Large intestine (tissue), 3 donors: ENCODE data around the gene CATSPERD. TPM values are rescaled to one million over a fixed set of nuclear protein-coding genes. Genes with fewer than 3 reads are reported as not detected.
"Not testable (repeated sequence)": the region's sequence is repeated elsewhere in the genome, so short reads cannot be mapped to it uniquely, and the experiment has no call there.

Experiments used
- DNase-seq, 2 donors: peaks; one replicate each; pipeline versions ENCODE4 v3.0.0 to v3.0.0-alpha.2; 2013
- H3K27ac ChIP-seq: one replicate; pipeline ENCODE4 v1.5.1; 2013; ENCODE audit warnings: low read length
- H3K27me3 ChIP-seq: 2 replicates; pipeline ENCODE4 v1.6.1; 2013; ENCODE audit warnings: low read length; ENCODE audit not compliant: control insufficient read depth, insufficient read depth
- H3K36me3 ChIP-seq: 2 replicates; pipeline ENCODE4 v1.6.1; 2013; ENCODE audit warnings: low read length; ENCODE audit not compliant: control insufficient read depth, insufficient read depth
- H3K4me1 ChIP-seq: one replicate; pipeline ENCODE4 v1.6.1; 2013; ENCODE audit warnings: low read length; ENCODE audit not compliant: control insufficient read depth, insufficient read depth
- H3K4me3 ChIP-seq: one replicate; pipeline ENCODE4 v1.5.1; 2013; ENCODE audit warnings: low read length
- H3K9me3 ChIP-seq: one replicate; pipeline ENCODE4 v1.6.1; 2013; ENCODE audit warnings: mild to moderate bottlenecking, low read depth, low read length, moderate library complexity; ENCODE audit not compliant: control insufficient read depth
- WGBS: methylation state at CpG from one replicate; pipeline ENCODE4 v1.1.5; 2013; ENCODE audit warnings: low lambda C conversion rate; ENCODE audit not compliant: insufficient coverage; 5-methylcytosine and 5-hydroxymethylcytosine counted together
- polyA plus RNA-seq: library from polyadenylated mRNA; unstranded; fragments of 120-200 nt; gene quantifications from one replicate; pipeline ENCODE4 v1.2.1, GENCODE V29; 2013

Gene CATSPERD
- polyA plus RNA-seq, 1 donor: not detected

DNA sequence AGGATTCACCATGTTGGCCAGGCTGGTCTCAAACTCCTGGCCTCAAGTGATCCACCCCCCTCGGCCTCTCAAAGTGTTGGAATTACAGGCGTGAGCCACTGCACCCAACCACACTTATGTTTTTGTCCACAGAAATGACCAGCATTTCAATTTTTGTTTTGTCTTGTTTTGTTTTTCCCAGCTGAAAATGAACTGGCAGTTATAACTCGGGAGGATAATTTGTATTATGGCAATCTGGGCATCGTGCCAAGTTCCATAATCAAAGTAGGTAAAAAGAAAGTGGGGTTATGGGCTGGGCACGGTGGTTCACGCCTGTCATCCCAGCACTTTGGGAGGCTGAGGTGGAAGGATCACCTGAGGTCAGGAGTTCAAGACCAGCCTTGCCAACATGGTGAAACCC lies 28.5 kb downstream of the CATSPERD start:
- H3K4me3 ChIP-seq, H3K27me3 ChIP-seq, DNase-seq, H3K27ac ChIP-seq, H3K9me3 ChIP-seq, H3K36me3 ChIP-seq, H3K4me1 ChIP-seq: not testable (repeated sequence)
- WGBS: 75% methylated on average over 2 of the region's 6 CpGs

DNA sequence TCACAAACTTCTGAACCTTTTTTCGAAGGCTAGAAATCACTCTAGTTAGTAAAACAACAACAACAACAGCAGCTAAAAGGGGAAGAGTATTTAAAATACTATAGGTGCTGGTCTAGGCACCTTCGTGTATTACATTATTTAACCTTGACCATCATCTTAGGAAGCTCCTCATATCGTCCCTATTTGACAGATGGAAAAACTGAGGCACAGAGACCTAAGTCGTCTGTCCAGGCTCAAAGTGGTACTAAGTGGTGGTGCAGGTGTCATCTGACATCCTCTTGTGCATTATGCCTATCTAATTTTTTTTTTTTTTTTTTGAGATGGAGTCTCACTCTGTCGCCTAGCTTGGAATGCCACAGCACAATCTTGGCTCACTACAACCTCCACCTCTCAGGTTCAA lies 29.1 kb downstream of the CATSPERD start:
- no CpG with 5 or more reads among the region's 5 CpGs for WGBS
- no peaks in the 10 kb centered on the region for H3K9me3 ChIP-seq
- H3K36me3 ChIP-seq: no peaks in the 10 kb centered on the region
- H3K4me3 ChIP-seq: no peak overlapping the region
- DNase-seq: no peak
- no peak overlapping the region for H3K27ac ChIP-seq
- H3K27me3 ChIP-seq: no peaks in the 10 kb centered on the region
- no peaks in the 10 kb centered on the region for H3K4me1 ChIP-seq

DNA sequence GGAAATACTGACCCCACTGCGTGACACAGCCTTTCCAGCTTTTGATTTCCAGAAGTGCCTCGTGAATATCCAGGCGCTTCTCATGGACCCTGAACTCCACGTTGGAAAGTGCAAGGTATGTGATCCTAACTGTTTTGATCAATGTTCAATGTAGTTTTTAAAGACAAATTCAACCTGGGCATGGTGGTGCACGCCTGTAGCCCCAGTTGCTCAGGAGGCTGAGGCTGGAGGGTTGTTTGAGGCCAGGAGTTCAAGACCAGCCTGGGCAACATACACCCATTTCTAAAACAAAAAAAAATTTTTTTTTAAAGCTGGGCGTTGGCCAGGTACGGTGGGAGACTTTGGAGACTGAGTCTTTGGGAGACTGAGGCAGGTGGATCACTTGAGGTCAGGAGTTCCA lies 31.3 kb downstream of the CATSPERD start:
- Histone ChIP-seq H3K4me1 (no peaks in the 10 kb centered on the region), H3K36me3 (no peaks in the 10 kb centered on the region), H3K4me3 (no peak overlapping the region), H3K27ac (no peak overlapping the region), H3K27me3 (no peaks in the 10 kb centered on the region), H3K9me3 (no peaks in the 10 kb centered on the region)
- no CpG with 5 or more reads among the region's 7 CpGs for WGBS
- no peak for DNase-seq

DNA sequence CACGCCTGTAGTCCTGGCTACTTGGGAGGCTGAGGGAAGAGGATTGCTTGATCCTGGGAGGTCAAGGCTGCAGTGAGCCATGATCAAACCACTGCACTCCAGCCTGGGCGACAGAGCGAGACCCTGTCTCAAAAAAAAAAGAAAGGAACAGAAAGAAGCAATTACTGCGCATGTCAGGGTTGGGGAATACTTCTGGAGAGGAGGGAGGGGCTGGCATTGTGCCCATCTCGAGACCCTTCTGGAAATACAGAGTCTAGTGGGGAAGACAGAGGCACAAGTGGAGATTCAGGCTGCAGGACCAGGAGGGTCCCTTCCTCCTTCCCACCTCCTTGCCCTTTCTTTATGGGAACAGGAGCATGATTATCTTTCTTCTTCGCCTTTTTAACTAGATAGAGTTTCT lies 33.3 kb downstream of the CATSPERD start:
- Histone ChIP-seq H3K9me3 (no peaks in the 10 kb centered on the region), H3K4me3 (no peak overlapping the region), H3K27me3 (no peaks in the 10 kb centered on the region), H3K27ac (no peak overlapping the region), H3K36me3 (no peaks in the 10 kb centered on the region), H3K4me1 (no peaks in the 10 kb centered on the region)
- DNase-seq: no peak
- no CpG with 5 or more reads among the region's 6 CpGs for WGBS

DNA sequence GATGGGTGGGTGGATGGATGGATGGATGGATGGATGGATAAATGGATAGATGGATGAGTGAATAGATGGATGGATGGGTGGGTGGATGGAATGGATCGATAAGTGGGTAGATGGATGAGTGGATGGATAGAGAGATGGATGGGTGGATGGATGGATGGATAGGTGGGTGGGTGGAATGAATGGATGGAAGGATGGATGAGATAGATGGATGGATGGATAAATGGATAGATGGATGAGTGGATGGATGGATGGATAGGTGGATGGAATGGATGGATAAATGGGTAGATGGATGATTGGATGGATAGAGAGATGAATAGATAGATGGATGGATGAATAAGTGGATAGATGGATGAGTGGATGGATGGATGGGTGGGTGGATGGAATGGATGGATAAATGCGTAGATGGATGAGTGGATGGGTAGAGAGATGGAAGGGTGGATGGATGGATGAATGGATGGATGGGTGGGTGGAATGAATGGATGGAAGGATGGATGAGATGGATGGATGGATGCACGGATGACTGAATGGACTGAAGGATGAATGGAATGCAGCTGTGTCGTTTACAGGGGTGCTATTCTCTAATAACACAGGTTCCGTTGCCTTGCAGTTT lies 42.3 kb downstream of the CATSPERD start:
- no peaks in the 10 kb centered on the region for H3K9me3 ChIP-seq
- no peaks in the 10 kb centered on the region for H3K27me3 ChIP-seq
- no peak overlapping the region for H3K4me3 ChIP-seq
- H3K4me1 ChIP-seq: no peaks in the 10 kb centered on the region
- no peak overlapping the region for H3K27ac ChIP-seq
- 100% methylated on average over 2 of the region's 5 CpGs for WGBS
- DNase-seq: no peak
- H3K36me3 ChIP-seq: no peaks in the 10 kb centered on the region

DNA sequence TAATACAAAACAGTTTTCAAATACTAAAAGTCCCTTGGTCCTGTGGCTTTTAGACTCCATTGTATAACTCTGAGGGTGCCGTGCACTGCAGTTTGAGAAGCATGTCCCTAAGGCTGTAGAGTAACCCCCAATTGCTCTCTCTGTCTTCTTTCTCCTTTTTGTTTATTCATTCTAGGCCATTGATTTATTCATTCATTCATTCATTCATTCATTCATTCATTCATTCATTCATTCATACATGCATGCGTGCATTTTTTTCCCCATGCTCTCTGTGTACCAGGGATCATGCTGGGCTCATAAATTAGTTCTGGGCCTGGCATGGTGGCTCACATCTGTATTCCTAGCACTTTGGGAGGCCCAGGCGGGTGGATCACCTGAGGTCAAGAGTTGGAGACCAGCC lies 44.8 kb downstream of the CATSPERD start:
- Histone ChIP-seq H3K4me3 (no peak overlapping the region), H3K27ac (no peak overlapping the region), H3K4me1 (no peaks in the 10 kb centered on the region), H3K9me3 (no peaks in the 10 kb centered on the region), H3K27me3 (no peaks in the 10 kb centered on the region), H3K36me3 (no peaks in the 10 kb centered on the region)
- no peak for DNase-seq
- WGBS: no CpG with 5 or more reads among the region's 3 CpGs

DNA sequence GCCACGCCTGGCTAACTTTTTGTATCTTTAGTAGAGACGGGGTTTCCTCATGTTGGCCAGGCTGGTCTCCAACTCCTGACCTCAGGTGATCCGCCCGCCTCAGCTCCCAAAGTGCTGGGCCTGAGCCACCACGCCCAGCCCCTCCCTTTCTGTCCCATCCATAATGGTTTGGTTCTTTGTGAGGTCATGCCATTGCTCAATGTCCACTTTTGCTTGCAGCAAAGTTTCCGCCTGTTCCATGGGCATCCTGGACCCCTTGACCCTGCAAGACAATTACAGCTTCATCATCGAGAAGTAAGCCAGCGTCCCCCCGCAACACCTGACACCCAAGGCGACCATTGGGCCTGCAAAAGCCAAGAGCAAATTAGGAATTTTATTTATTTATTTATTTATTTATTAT lies 47.5 kb downstream of the CATSPERD start:
- H3K4me1 ChIP-seq: no peaks in the 10 kb centered on the region
- H3K27me3 ChIP-seq: no peaks in the 10 kb centered on the region
- WGBS: no CpG with 5 or more reads among the region's 10 CpGs

DNA sequence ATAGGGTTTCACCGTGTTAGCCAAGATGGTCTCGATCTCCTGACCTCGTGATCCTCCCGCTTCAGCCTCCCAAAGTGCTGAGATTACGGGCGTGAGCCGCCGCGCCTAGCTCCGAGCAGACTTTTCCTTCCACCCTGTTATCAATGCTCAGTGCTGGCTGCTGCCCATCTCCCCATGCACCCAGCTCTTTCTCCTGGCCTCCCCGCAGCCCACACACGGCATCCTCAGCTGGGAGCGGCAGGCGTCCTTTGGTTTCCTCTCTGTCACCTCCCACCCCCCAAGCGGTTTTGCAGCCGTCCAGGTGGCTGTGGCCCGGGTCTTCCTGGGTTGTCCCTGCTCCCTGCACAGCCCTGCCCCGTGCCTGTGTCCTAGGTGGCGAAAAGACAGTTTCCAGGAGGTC lies 52.0 kb downstream of the CATSPERD start:
- DNase-seq: no peak
- Histone ChIP-seq H3K4me1 (no peaks in the 10 kb centered on the region), H3K27me3 (no peaks in the 10 kb centered on the region), H3K36me3 (no peaks in the 10 kb centered on the region), H3K27ac (no peak overlapping the region), H3K4me3 (no peak overlapping the region), H3K9me3 (no peaks in the 10 kb centered on the region)
- no CpG with 5 or more reads among the region's 19 CpGs for WGBS

More for the DNA sequence above, 47.5 kb downstream of the CATSPERD start:
- no peak for DNase-seq
- H3K4me3 ChIP-seq: no peak overlapping the region
- H3K36me3 ChIP-seq: no peaks in the 10 kb centered on the region
- no peaks in the 10 kb centered on the region for H3K9me3 ChIP-seq
- no peak overlapping the region for H3K27ac ChIP-seq

DNA sequence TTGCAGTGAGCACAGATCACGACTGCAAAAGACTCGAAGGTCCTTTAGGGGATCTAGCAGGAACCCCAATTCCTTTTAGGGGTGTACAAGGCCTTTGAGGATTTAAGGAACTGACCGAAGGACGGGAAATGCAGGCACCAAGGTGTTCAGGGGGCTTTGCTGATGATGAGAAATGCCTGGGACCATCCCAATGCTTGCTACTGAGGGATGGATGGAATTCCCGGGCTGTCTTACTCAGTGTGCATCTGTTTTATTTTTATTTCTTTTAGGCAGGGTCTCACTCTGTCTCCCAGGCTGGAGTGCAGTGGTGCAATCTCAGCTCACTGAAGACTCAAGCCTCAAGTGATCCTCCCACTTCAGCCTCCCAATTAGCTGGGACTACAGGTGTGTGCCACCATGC lies 52.8 kb downstream of the CATSPERD start:
- no peaks in the 10 kb centered on the region for H3K4me1 ChIP-seq
- no peak overlapping the region for H3K27ac ChIP-seq
- H3K27me3 ChIP-seq: no peaks in the 10 kb centered on the region
- H3K36me3 ChIP-seq: no peaks in the 10 kb centered on the region
- no peak overlapping the region for H3K4me3 ChIP-seq
- H3K9me3 ChIP-seq: no peaks in the 10 kb centered on the region
- WGBS: no CpG with 5 or more reads among the region's 5 CpGs
- DNase-seq: no peak

DNA sequence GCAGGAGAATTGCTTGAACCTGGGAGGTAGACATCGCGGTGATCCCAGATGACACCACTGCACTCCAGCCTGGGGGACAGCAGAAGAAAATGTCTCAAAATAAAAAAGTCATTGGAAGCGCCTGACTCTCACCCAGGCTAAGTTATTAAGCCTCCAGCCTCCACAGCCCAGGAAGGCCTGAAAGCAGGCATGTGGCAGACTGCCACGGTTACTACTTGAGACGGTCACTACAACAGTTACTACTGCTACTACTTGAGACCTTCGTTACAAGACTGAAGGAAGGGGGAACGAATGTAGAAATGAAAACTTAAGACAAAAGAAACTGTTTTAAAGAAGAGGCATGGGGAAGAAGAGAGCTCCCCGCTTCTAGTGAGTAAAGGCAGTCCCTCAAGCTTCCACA lies 54.5 kb downstream of the CATSPERD start:
- Histone ChIP-seq H3K27me3 (no peaks in the 10 kb centered on the region), H3K9me3 (no peaks in the 10 kb centered on the region), H3K27ac (no peak overlapping the region), H3K4me3 (no peak overlapping the region), H3K4me1 (no peaks in the 10 kb centered on the region), H3K36me3 (no peaks in the 10 kb centered on the region)
- DNase-seq: no peak
- WGBS: 80% methylated on average over 1 of the region's 8 CpGs

DNA sequence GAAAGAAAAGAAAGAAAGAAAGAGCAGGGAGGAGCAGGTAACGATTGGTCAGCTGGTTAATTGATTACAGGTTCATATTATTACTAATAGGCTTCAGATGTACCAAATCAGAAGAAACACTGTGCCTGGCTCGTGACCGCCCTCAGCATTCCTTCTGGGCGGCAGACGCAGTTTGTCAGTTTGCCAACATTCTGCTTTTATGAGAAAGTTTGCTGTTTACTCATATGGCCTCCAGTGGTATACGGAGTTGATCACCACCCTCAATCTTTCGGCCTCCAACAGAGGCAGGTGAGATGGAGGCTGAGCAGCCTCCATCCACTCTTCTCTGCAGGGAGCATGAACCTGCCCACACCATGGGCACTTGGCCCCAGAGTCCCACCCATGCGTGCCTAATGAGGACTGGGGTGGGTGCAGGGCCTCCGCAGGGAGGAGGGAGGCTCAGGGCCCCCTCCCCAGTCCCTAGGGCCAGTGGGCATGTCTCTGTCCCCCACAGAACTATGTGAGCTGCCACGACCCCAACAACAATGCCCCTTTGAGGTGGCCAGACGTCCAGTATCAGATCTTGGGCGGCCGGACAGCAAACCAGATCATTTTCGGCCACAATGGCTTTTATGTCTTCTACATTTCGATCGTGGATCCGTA lies 55.4 kb downstream of the CATSPERD start:
- Histone ChIP-seq H3K9me3 (no peaks in the 10 kb centered on the region), H3K27me3 (no peaks in the 10 kb centered on the region), H3K27ac (no peak overlapping the region), H3K4me3 (no peak overlapping the region), H3K4me1 (no peaks in the 10 kb centered on the region), H3K36me3 (no peaks in the 10 kb centered on the region)
- no peak for DNase-seq
- no CpG with 5 or more reads among the region's 17 CpGs for WGBS
